HG02938 (cell line): Measurements from ENCODE around the gene PARD3B.

Source experiments
- ATAC-seq: cut with Tn5 transposase; IDR thresholded peaks from one replicate; pipeline ENCODE4 v1.9.1; 2021; ENCODE audit warnings: mild to moderate bottlenecking, moderate library complexity; ENCODE audit not compliant: unreplicated experiment

Gene PARD3B

GRCh38 chr2:205524656-205525055 lies 979.4 kb downstream of the PARD3B start:
- no peak for ATAC-seq

GRCh38 chr2:205527801-205528200 lies 982.5 kb downstream of the PARD3B start:
- ATAC-seq = no peak

- no peak for ATAC-seq
Measured at GRCh38 chr2:205531072-205531471, 985.8 kb downstream of the PARD3B start.

- ATAC-seq = no peak
Measured at GRCh38 chr2:205531489-205532148, 986.3 kb downstream of the PARD3B start.

GRCh38 chr2:205535001-205535400 lies 989.7 kb downstream of the PARD3B start:
- no peak for ATAC-seq

GRCh38 chr2:205539603-205540002 lies 994.3 kb downstream of the PARD3B start:
- ATAC-seq = no peak

GRCh38 chr2:205540036-205540435 lies 994.8 kb downstream of the PARD3B start:
- ATAC-seq = no peak

GRCh38 chr2:205543262-205543843 lies 998.1 kb downstream of the PARD3B start:
- no peak for ATAC-seq

- ATAC-seq = no peak
Measured at GRCh38 chr2:205543937-205544702, 998.8 kb downstream of the PARD3B start.

GRCh38 chr2:205545971-205546816 lies 1000.9 kb downstream of the PARD3B start:
- ATAC-seq = no peak

- no peak for ATAC-seq
Measured at GRCh38 chr2:205555566-205556230, 1010.4 kb downstream of the PARD3B start.

GRCh38 chr2:205556357-205556756 lies 1011.1 kb downstream of the PARD3B start:
- ATAC-seq = no peak

GRCh38 chr2:205556841-205557539 lies 1011.7 kb downstream of the PARD3B start:
- ATAC-seq = no peak

- ATAC-seq = no peak
Measured at GRCh38 chr2:205557873-205558272, 1012.6 kb downstream of the PARD3B start.

GRCh38 chr2:205561441-205561840 lies 1016.2 kb downstream of the PARD3B start:
- no peak for ATAC-seq

GRCh38 chr2:205563646-205564045 lies 1018.4 kb downstream of the PARD3B start:
- no peak for ATAC-seq

GRCh38 chr2:205564346-205565141 lies 1019.3 kb downstream of the PARD3B start:
- ATAC-seq = no peak

GRCh38 chr2:205565142-205565522 lies 1019.9 kb downstream of the PARD3B start:
- no peak for ATAC-seq

GRCh38 chr2:205566606-205567168 lies 1021.4 kb downstream of the PARD3B start:
- no peak for ATAC-seq
